HG02623 (cell line): ENCODE data around the gene KLHL34.

Experiments used
- ATAC-seq: cut with Tn5 transposase; IDR thresholded peaks from one replicate; pipeline ENCODE4 v1.9.1; 2021; ENCODE audit warnings: moderate library complexity; ENCODE audit not compliant: unreplicated experiment

KLHL34 gene, protein sequence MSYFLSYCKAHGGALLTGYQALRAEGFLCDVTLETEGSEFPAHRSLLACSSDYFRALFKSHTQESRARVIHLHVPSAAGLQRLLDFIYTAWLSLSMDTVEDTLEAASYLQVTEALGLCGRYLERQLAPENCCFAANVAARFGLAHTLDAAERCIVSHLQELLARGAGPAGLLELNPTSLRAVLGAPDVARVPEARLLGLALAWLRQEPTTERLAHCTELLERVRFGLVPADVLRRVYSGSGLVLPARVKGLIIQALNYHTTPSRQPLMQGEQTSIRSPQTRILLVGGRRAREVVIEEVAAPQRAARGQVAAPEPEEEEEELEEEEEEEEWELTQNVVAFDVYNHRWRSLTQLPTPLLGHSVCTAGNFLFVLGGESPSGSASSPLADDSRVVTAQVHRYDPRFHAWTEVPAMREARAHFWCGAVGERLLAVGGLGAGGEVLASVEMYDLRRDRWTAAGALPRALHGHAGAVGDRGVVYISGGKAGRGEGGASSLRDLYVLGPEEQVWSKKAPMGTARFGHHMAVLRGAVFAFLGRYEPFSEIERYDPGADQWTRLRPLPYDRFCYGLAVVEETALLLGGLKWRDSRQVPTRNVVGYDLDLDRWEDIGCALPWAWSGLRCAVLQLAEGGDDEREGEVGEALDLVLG

GRCh38 chrX:21658152-21658737, at the start of gene KLHL34:
Gene KLHL34, minus strand, starts transcription at chrX:21658330. Its CDS starts 542 bp downstream, at chrX:21657788.
- no peak for ATAC-seq

DNA sequence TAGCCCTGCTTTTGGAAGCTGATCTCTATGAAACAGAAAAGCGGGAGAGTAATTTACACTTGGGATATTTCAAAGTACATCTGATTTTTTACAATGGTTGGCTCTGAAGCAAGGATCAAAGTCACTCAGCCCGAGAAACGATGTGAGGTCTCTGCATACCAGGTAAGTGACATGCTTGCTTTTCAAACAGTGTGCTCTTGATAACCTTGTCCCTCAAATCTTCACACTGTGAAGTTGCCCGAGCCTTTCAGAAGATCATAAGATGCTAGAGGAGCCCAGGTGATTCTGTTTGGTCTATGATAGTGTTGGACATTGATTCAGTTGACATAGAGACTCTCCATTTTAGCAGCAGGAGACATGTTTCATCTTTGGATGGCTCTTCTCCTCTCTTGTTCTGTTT, 47.1 kb upstream of the KLHL34 start:
- ATAC-seq, result no peak

DNA sequence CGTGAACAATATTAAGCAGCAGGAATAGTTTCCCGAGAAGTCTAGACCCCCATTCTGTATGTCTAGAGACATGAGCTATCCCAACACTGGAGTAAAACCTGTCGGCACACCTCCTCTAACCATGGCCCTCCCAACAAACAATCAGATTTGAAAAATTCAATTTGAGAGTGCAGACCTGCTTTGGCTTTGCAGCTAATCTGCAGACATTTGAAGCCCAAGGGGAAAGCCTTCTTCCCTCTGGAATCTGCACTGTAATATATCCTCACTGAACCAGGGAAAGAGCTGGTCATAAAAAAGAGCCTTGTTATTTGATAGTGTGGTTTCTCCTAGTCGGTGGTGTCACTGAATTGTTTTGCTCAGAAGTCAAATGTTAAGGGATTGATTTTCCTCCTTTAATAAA, 44.6 kb upstream of the KLHL34 start:
- ATAC-seq, result no peak

GRCh38 chrX:21700967-21701366, 42.8 kb upstream of the KLHL34 start:
- no peak for ATAC-seq

DNA sequence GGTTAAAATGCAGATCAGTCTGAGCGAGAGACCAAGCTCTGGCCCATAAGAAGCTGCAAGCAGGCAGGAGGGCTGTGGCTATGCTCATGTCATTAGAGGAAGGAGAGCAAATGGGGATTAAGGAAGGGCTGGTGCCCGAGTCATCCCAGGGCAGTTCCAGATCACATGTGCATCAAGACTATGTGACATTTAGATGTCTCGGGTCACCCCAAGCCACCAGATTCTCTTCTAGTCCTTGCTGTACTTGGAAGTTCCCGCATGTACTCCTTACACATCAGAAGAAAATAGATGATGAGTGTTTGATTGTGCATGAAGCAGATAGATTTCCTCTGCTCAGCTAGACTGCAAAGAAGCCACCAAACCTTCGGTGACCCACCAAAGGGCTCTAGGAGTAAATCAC, 42.1 kb upstream of the KLHL34 start:
- no peak for ATAC-seq

DNA sequence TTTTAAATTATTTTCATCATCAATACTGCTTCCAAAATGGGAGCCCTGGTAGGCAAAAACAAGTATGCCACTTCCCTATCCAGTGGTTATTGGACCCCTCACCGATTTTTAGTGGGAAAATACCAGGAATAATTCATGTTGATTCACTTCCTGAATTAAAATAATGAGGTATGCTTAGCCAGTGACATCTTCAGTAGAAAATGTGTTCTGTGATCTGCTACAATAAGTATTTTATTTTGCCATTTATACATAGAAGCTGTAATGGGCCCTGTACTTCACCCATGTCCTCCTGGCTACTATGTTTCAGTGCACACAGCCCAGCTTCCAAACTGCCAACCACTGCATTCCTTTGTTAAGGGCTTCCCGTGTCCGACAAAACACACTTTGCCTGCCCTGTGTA, 41.0 kb upstream of the KLHL34 start:
- ATAC-seq, result no peak

GRCh38 chrX:21698272-21698671, 40.1 kb upstream of the KLHL34 start:
- ATAC-seq, result no peak

- ATAC-seq, result no peak
Observed at GRCh38 chrX:21691512-21692018, 33.4 kb upstream of the KLHL34 start.

- ATAC-seq, result no peak
Observed at GRCh38 chrX:21683941-21684340, 25.8 kb upstream of the KLHL34 start.

DNA sequence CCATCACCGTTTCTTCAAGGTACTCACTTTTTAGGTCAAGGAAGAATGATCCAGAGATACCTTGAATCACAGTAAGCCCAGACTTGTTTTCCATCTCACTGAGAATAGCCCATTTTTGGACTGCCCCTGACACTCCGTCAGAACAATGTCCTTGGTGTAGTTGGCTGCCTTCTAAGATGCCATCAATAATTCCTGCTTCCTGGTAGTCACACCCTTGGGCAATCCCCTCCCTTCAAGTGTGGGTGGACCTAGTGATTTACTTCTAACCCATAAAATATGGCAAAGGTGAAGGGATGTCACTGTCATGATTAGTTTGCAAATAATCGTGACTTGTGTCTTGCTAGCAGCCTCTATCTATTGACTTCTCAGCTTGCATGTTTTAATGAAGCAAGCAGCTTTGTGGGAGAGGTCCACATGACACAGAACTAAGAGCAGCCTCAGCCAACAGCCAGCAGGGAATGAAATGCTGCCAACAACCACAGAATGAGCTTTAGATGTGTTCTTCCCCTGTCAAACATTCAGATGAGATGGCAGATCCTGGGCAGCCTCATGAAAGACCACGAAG, 20.0 kb upstream of the KLHL34 start:
- no peak for ATAC-seq

GRCh38 chrX:21675931-21676330, 17.8 kb upstream of the KLHL34 start:
- ATAC-seq, result no peak

DNA sequence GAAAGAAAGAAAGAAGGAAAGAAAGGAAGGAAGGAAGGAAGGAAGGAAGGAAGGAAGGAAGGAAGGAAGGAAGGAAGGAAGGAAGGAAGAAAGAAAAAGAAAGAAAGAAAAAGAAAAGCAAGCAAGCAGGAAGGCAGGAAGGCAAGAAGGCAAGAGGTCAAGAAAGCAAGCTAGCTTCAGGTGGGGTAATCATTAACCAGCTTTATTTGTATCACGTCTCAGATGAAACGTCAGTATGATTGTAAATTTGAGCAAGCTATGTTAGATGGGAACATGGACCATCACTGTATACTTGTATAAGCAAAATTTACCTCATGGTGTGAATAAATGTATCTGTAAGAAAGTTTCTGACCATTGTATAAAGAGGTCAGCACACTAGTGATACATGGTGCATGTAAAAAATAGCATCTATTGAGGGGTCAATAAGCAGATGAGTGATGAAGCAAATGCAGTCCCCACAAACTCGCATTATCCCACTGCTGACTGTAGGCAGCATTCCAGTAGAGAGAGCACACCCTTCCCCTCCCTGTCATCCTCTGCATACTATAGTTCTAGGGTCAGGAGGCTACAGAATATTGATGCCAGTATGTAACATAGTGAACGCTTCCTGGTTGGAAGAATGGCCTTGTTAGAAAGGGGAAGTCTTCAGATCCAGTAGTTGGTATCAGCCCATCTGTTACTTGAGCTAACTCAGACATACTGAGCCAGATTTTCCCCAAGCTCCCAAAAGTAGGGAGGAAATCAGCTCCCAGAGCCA, 16.5 kb upstream of the KLHL34 start:
- ATAC-seq, result no peak

DNA sequence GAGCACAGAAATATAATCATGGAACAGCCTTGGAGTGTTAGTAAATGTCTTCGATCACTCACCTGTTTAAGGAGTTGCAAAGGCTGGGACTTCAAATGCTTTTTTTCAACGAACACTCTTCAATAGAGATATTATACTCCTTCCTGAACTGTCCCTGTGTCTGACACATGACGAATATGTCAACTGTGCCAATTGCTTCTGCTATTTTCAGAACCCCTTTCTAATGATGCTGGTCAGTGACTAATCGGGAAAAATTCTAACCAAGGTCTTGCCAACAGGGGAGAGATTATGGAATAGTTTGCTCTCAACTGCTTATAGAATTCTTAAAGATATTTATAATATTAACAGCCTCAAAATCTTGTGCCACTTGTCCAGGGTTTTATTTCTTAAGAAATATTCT, 8.5 kb upstream of the KLHL34 start:
- no peak for ATAC-seq

DNA sequence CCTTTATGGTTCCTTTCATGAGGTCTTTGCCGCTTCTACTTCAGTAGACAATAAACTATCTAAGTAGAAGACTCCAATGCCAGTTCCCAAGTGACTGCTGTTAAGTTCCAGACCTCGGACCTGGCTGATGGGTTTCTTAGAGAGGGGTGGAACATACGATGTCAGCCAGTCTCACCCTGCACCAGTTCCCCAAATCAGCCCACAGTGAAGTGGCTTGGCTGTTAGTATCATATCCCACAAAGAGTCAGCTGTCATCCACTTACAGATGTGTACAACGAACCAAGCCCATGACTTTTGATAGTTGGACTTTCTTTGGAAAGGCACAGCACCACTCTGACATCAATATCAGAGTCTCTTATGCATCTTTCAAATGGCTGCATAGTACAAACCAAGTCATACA, 8.1 kb upstream of the KLHL34 start:
- ATAC-seq, result no peak

DNA sequence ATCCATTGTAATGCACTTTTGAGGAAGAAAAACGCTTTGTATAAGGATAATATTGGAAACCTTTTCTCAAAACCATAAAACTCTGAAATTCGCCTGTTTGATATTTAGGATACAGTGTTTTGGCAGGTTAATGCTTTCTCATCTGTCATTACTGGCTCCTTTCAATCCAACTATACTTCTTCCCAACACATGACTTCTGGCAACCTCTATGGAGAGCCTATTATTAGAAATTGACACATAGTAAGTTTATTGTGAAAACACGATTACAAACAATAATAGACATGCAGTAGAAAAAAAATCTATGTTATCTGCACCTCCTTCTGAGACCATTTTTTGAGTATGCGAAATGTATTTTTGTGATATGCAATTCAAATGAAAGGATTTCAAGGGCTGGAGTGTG, 4.6 kb upstream of the KLHL34 start:
- ATAC-seq, result no peak

- no peak for ATAC-seq
Observed at GRCh38 chrX:21661316-21661715, 3.2 kb upstream of the KLHL34 start.

DNA sequence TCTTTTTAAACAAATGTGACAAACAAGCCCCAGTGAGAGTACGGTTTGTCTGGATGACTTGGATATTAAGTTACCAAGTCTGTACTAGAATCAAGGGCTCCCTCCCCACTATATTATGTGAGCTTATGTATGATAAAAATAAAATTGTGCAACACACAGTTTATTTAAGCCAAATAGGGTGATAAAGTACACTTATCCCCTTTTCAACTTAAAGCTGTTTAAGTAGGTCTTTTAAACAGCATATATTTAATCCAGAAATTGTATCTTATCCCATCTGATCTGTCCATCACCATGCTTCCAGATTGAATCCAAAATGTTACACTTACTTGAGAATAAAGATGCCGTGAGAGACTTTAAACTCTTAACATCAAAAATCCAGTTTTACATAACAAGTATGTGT, 2.0 kb upstream of the KLHL34 start:
- ATAC-seq, result no peak

- ATAC-seq, result no peak
Observed at GRCh38 chrX:21659320-21659719, 1.2 kb upstream of the KLHL34 start.

- ATAC-seq, result no peak
Observed at GRCh38 chrX:21658746-21659145, 616 bp upstream of the KLHL34 start.

GRCh38 chrX:21657318-21658151, 595 bp downstream of the KLHL34 start:
- ATAC-seq, result no peak
